Amniotic stem cell (primary cell): ENCODE measurements around the gene PDE2A.
A peak's percentile ranks its signal among the peaks of the same experiment; 100 is the strongest.

Experiments
- DNase-seq: peaks from one replicate; lab custom pipeline; 2025; lab: John Stamatoyannopoulos, UW

The PDE2A gene

GRCh38 chr11:72673943-72674828, at the start of gene PDE2A:
Gene PDE2A (minus strand): TSS chr11:72674422. CDS start chr11:72674207, 215 bp downstream.
- DNase-seq: no peak

GRCh38 chr11:72723508-72723907, 49.3 kb upstream of the PDE2A start:
- DNase-seq: no peak

- peak; percentile 71 for DNase-seq
Observed at GRCh38 chr11:72722050-72722748, 48.0 kb upstream of the PDE2A start.

- DNase-seq: no peak
Observed at GRCh38 chr11:72721689-72722049, 47.4 kb upstream of the PDE2A start.

GRCh38 chr11:72721276-72721675, 47.1 kb upstream of the PDE2A start:
- DNase-seq: no peak

- no peak for DNase-seq
Observed at GRCh38 chr11:72720784-72721183, 46.6 kb upstream of the PDE2A start.

GRCh38 chr11:72720047-72720446, 45.8 kb upstream of the PDE2A start:
- DNase-seq: no peak

- DNase-seq: no peak
Observed at GRCh38 chr11:72719551-72719950, 45.3 kb upstream of the PDE2A start.

- no peak for DNase-seq
Observed at GRCh38 chr11:72719144-72719543, 44.9 kb upstream of the PDE2A start.

GRCh38 chr11:72718101-72718501, 43.9 kb upstream of the PDE2A start:
- no peak for DNase-seq

- no peak for DNase-seq
Observed at GRCh38 chr11:72716788-72717435, 42.7 kb upstream of the PDE2A start.

- no peak for DNase-seq
Observed at GRCh38 chr11:72716290-72716689, 42.1 kb upstream of the PDE2A start.

GRCh38 chr11:72712841-72713240, 38.6 kb upstream of the PDE2A start:
- no peak for DNase-seq

GRCh38 chr11:72712168-72712751, 38.0 kb upstream of the PDE2A start:
- no peak for DNase-seq

GRCh38 chr11:72711141-72711540, 36.9 kb upstream of the PDE2A start:
- no peak for DNase-seq

- no peak for DNase-seq
Observed at GRCh38 chr11:72710278-72710677, 36.1 kb upstream of the PDE2A start.

GRCh38 chr11:72709478-72710238, 35.4 kb upstream of the PDE2A start:
- no peak for DNase-seq

- DNase-seq: no peak
Observed at GRCh38 chr11:72707032-72707431, 32.8 kb upstream of the PDE2A start.

- DNase-seq: no peak
Observed at GRCh38 chr11:72706579-72706978, 32.4 kb upstream of the PDE2A start.

GRCh38 chr11:72705442-72706365, 31.5 kb upstream of the PDE2A start:
- DNase-seq: no peak
